22Rv1 (cell line): ENCODE measurements around the gene STARD10.

Experiments
- ZFX ChIP-seq: fragments of 450-650 bp; IDR thresholded peaks from 2 replicates; pipeline ENCODE4 v1.6.1; 2017; ENCODE audit warnings: antibody characterized with exemption, borderline replicate concordance
- TF ChIP-seq, protein P1 (sequence below): fragments of 450-650 bp; IDR thresholded peaks from 2 replicates; pipeline ENCODE4 v1.5.1; 2017; ENCODE audit warnings: mild to moderate bottlenecking

DNA sequence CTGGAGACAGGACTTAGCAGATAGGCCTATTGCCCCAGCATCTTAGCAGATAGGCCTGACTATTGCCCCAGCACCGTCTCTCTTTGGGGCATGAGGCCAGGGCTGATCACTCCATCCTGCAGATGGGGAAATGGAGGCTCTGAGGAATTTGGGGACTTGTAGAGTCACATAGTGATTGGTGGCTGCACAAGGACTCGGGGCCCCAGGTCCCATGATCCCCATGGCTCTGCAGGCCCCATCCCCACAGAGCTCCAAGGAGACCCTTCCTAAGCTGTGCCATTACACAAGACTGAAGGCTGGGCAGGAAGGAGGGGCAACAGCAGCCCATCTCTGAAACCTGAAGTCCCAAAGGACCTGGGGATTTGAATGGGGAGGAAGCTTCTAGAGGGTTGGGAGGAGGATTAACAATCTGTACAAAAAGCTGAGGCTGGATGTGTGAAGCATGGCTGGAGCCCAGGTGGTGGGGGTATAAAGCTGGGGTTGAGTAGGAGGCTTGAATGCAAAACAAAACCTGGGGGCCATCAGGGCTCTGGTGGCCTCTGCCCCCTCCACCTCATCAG is 43.2 kb downstream of the STARD10 start:
- TF ChIP-seq ZFX: no peak
- TF ChIP-seq, protein P1, sequence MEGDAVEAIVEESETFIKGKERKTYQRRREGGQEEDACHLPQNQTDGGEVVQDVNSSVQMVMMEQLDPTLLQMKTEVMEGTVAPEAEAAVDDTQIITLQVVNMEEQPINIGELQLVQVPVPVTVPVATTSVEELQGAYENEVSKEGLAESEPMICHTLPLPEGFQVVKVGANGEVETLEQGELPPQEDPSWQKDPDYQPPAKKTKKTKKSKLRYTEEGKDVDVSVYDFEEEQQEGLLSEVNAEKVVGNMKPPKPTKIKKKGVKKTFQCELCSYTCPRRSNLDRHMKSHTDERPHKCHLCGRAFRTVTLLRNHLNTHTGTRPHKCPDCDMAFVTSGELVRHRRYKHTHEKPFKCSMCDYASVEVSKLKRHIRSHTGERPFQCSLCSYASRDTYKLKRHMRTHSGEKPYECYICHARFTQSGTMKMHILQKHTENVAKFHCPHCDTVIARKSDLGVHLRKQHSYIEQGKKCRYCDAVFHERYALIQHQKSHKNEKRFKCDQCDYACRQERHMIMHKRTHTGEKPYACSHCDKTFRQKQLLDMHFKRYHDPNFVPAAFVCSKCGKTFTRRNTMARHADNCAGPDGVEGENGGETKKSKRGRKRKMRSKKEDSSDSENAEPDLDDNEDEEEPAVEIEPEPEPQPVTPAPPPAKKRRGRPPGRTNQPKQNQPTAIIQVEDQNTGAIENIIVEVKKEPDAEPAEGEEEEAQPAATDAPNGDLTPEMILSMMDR: no peak
